Right lobe of liver (tissue), 4 donors: ENCODE measurements around the gene VPS54.

Source experiments
- POLR2A ChIP-seq: fragments of 450-650 bp; IDR thresholded peaks from one replicate; pipeline ENCODE4 v1.6.1; 2017; ENCODE audit warnings: antibody characterized with exemption, mild to moderate bottlenecking
- TF ChIP-seq, protein P1 (sequence below), 4 donors: fragments of 200-600 bp in 3 of 4; fragments of 450-650 bp in 1 of 4; IDR thresholded peaks; one replicate each; pipeline versions ENCODE4 v1.5.1 to v1.8.0; 2016 to 2022; ENCODE audit warnings: antibody characterized with exemption in 4 of 4, mild to moderate bottlenecking in 2 of 4
- donor health status: DM: no; HTN: no; CAD: no.
- donor health status: DM: no; HTN: no; CAD: no.
- donor health status: DM: no; HTN: yes; CAD: no.

DNA sequence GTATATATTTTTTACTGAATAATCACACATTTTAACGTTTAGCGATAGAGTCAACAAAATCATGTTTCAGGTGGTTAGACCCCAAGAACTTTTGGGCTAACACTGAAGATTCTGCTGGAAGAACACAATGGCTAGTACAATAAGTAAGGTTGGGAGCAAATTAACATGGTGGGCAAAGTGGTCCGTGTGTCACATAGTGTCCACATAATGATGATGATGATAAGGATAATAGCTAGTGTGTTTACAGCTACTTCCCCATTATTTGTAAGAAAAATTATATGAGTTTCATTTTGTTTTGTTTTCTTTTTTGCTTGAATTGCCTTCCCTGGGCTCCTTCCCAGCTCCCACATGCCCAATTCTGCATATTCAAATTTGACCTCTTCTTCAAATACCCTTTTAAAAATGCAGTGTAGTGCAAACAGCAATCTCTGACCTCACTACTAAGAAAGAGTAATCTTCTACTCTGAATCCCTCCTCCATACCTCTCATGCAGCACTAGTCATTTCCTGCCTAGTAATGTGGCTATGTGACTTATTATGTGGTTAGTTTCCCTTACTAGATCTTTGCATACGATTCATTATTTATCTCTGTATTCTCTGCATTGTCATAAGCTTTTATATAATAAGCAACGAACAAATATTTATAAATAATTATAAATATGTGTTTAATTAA lies 16.9 kb upstream of the VPS54 start:
- TF ChIP-seq POLR2A, result no peak
- TF ChIP-seq, protein P1, sequence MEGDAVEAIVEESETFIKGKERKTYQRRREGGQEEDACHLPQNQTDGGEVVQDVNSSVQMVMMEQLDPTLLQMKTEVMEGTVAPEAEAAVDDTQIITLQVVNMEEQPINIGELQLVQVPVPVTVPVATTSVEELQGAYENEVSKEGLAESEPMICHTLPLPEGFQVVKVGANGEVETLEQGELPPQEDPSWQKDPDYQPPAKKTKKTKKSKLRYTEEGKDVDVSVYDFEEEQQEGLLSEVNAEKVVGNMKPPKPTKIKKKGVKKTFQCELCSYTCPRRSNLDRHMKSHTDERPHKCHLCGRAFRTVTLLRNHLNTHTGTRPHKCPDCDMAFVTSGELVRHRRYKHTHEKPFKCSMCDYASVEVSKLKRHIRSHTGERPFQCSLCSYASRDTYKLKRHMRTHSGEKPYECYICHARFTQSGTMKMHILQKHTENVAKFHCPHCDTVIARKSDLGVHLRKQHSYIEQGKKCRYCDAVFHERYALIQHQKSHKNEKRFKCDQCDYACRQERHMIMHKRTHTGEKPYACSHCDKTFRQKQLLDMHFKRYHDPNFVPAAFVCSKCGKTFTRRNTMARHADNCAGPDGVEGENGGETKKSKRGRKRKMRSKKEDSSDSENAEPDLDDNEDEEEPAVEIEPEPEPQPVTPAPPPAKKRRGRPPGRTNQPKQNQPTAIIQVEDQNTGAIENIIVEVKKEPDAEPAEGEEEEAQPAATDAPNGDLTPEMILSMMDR (IDR thresholded peaks at IDR 0.05), result no peak
